ENCODE measurements around the gene BCAR1. TPM values are rescaled to one million over a fixed set of nuclear protein-coding genes. Genes with fewer than 3 reads are reported as not detected.
"Not testable (repeated sequence)": the region's sequence is repeated elsewhere in the genome, so short reads cannot be mapped to it uniquely, and the experiment has no call there.

BCAR1 gene
- total RNA-seq, 2 donors from 2014 or later, result 51.1 to 181 TPM

- no peaks in the 10 kb centered on the region for H3K9me3 ChIP-seq
- H3K4me1 ChIP-seq (replicated peaks), result no peaks in the 10 kb centered on the region
- intact Hi-C loops (cut with DNase I), result no loop called here
- TF ChIP-seq POLR2AphosphoS5 (IDR thresholded peaks at IDR 0.05) (no peak), CTCF (IDR thresholded peaks at IDR 0.05) (no peak), POLR2A (IDR thresholded peaks at IDR 0.05) (no peak)
- no peak overlapping the region for H3K27ac ChIP-seq
- no peaks in the 10 kb centered on the region for H3K27me3 ChIP-seq (replicated peaks; ENCODE audit: insufficient read depth)
- no peaks in the 10 kb centered on the region for H3K36me3 ChIP-seq
- 73% methylated on average over 8 of the region's 8 CpGs for whole genome bisulfite sequencing
- H3K4me3 ChIP-seq, result no peak overlapping the region
- DNase-seq (ENCODE audit: low spot score), result no peak
These were observed 28.9 kb upstream of the BCAR1 start for GRCh38 chr16:75280331-75280804.

GRCh38 chr16:75279305-75279704 lies 27.9 kb upstream of the BCAR1 start:
- H3K27me3 ChIP-seq (replicated peaks; ENCODE audit: insufficient read depth), result no peaks in the 10 kb centered on the region
- no peak overlapping the region for H3K27ac ChIP-seq
- no peak overlapping the region for H3K4me3 ChIP-seq
- DNase-seq (ENCODE audit: low spot score), result no peak
- WGBS, result 26% methylated on average over 10 of the region's 10 CpGs
- no peaks in the 10 kb centered on the region for H3K4me1 ChIP-seq (replicated peaks)
- H3K36me3 ChIP-seq, result no peaks in the 10 kb centered on the region
- intact Hi-C loops (cut with DNase I), result no loop called here
- no peaks in the 10 kb centered on the region for H3K9me3 ChIP-seq
- TF ChIP-seq POLR2A (IDR thresholded peaks at IDR 0.05) (no peak), CTCF (IDR thresholded peaks at IDR 0.05) (no peak), POLR2AphosphoS5 (IDR thresholded peaks at IDR 0.05) (no peak)

GRCh38 chr16:75273054-75273925 lies 21.9 kb upstream of the BCAR1 start:
- intact Hi-C loops (cut with DNase I), result no loop called here

GRCh38 chr16:75272629-75273028 lies 21.2 kb upstream of the BCAR1 start:
- DNase-seq (ENCODE audit: low spot score); H3K9me3 ChIP-seq; H3K4me1 ChIP-seq (replicated peaks); intact Hi-C loops (cut with DNase I); H3K27me3 ChIP-seq (replicated peaks; ENCODE audit: insufficient read depth); H3K4me3 ChIP-seq; H3K27ac ChIP-seq; H3K36me3 ChIP-seq: not testable (repeated sequence)
- WGBS, result 94% methylated on average over 10 of the region's 10 CpGs

More at GRCh38 chr16:75273054-75273925, 21.9 kb upstream of the BCAR1 start:
- no peak overlapping the region for H3K4me3 ChIP-seq
- 86% methylated on average over 23 of the region's 23 CpGs for WGBS
- no peaks in the 10 kb centered on the region for H3K9me3 ChIP-seq
- H3K36me3 ChIP-seq, result no peaks in the 10 kb centered on the region
- no peaks in the 10 kb centered on the region for H3K27me3 ChIP-seq (replicated peaks; ENCODE audit: insufficient read depth)
- DNase-seq (ENCODE audit: low spot score), result no peak
- no peaks in the 10 kb centered on the region for H3K4me1 ChIP-seq (replicated peaks)
- TF ChIP-seq POLR2A (IDR thresholded peaks at IDR 0.05) (no peak), POLR2AphosphoS5 (IDR thresholded peaks at IDR 0.05) (no peak), CTCF (IDR thresholded peaks at IDR 0.05) (no peak)
- no peak overlapping the region for H3K27ac ChIP-seq

GRCh38 chr16:75272097-75272551 lies 20.7 kb upstream of the BCAR1 start:
- 62% methylated on average over 12 of the region's 12 CpGs for WGBS
- peaks cover 4% of the 10 kb centered on the region for H3K4me1 ChIP-seq (replicated peaks)
- DNase-seq (ENCODE audit: low spot score), result no peak
- H3K27me3 ChIP-seq (replicated peaks; ENCODE audit: insufficient read depth), result no peaks in the 10 kb centered on the region
- no peak for TF ChIP-seq POLR2AphosphoS5 (IDR thresholded peaks at IDR 0.05)
- no peak for TF ChIP-seq POLR2A (IDR thresholded peaks at IDR 0.05)
- no peak for TF ChIP-seq CTCF (IDR thresholded peaks at IDR 0.05)
- no peaks in the 10 kb centered on the region for H3K36me3 ChIP-seq
- H3K27ac ChIP-seq, result no peak overlapping the region
- H3K4me3 ChIP-seq, result no peak overlapping the region
- intact Hi-C loops (cut with DNase I), result no loop called here
- H3K9me3 ChIP-seq, result no peaks in the 10 kb centered on the region

All from prostate gland (tissue), 2 donors.